Neuronal stem cell (in vitro differentiated cells): ENCODE data around the gene NGB.

Experiments used
- DNase-seq: peaks from one replicate; pipeline ENCODE4 v3.0.0-alpha.2; 2013; ENCODE audit warnings: low spot score
- H2AFZ ChIP-seq: one replicate; pipeline ENCODE4 v1.6.1; 2013; ENCODE audit warnings: mild to moderate bottlenecking, low read length, inconsistent platforms
- H2AK5ac ChIP-seq: 2 replicates; pipeline ENCODE4 v1.6.1; 2013; ENCODE audit warnings: low read depth, mild to moderate bottlenecking, inconsistent platforms, low read length, moderate library complexity, mixed read lengths
- H2BK120ac ChIP-seq: 2 replicates; pipeline ENCODE4 v1.6.1; 2013; ENCODE audit warnings: low read depth, mild to moderate bottlenecking, inconsistent platforms, low read length, moderate library complexity, mixed read lengths
- H2BK12ac ChIP-seq: one replicate; pipeline ENCODE4 v1.6.1; 2013; ENCODE audit warnings: low read length, inconsistent platforms
- H2BK15ac ChIP-seq: 2 replicates; pipeline ENCODE4 v1.6.1; 2013; ENCODE audit warnings: mild to moderate bottlenecking, low read length, inconsistent platforms, mixed read lengths
- H2BK5ac ChIP-seq: one replicate; pipeline ENCODE4 v1.6.1; 2013; ENCODE audit warnings: inconsistent platforms, mild to moderate bottlenecking, low read length, moderate library complexity
- H3K14ac ChIP-seq: one replicate; pipeline ENCODE4 v1.6.1; 2013; ENCODE audit warnings: low read length, inconsistent platforms
- H3K18ac ChIP-seq: 2 replicates; pipeline ENCODE4 v1.6.1; 2013; ENCODE audit warnings: low read length, inconsistent platforms
- H3K23ac ChIP-seq: 2 replicates; pipeline ENCODE4 v1.6.1; 2013; ENCODE audit warnings: low read depth, mild to moderate bottlenecking, mixed read lengths, low read length, inconsistent platforms; ENCODE audit not compliant: poor library complexity
- H3K27ac ChIP-seq: replicated peaks from 3 replicates; pipeline ENCODE4 v1.5.1; 2013; ENCODE audit warnings: low read length, inconsistent platforms
- H3K27me3 ChIP-seq, 3 experiments: 2 replicates each; pipeline ENCODE4 v1.6.1; 2013; ENCODE audit warnings: low read length in 3 of 3, mild to moderate bottlenecking in 2 of 3, inconsistent platforms in 1 of 3, low read depth in 1 of 3, mixed read lengths in 1 of 3, moderate library complexity in 1 of 3; ENCODE audit not compliant: control insufficient read depth in 3 of 3, insufficient read depth in 3 of 3
- H3K36me3 ChIP-seq, 2 donors: replicated peaks in 1 of 2; 2 replicates each; pipeline ENCODE4 v1.6.1; 2013; ENCODE audit warnings: low read length in 2 of 2; ENCODE audit not compliant: control insufficient read depth in 2 of 2, insufficient read depth in 2 of 2
- H3K4ac ChIP-seq: 2 replicates; pipeline ENCODE4 v1.6.1; 2013; ENCODE audit warnings: inconsistent platforms, mild to moderate bottlenecking, low read length, moderate library complexity
- H3K4me1 ChIP-seq, 2 donors: 1 replicate in 1 of 2; 2 replicates in 1 of 2; pipeline ENCODE4 v1.6.1; 2013; ENCODE audit warnings: low read length in 2 of 2, low read depth in 1 of 2; ENCODE audit not compliant: control insufficient read depth in 2 of 2, insufficient read depth in 1 of 2
- H3K4me2 ChIP-seq: one replicate; pipeline ENCODE4 v1.6.1; 2013; ENCODE audit warnings: mild to moderate bottlenecking, low read length, inconsistent platforms; ENCODE audit not compliant: insufficient read depth, poor library complexity, severe bottlenecking
- H3K4me3 ChIP-seq, 2 donors: 2 replicates each; pipeline ENCODE4 v1.5.1; 2013; ENCODE audit warnings: low read length in 2 of 2, mild to moderate bottlenecking in 2 of 2, inconsistent platforms in 1 of 2, moderate library complexity in 1 of 2
- H3K79me1 ChIP-seq: one replicate; pipeline ENCODE4 v1.6.1; 2013; ENCODE audit warnings: low read depth, mild to moderate bottlenecking, inconsistent platforms, low read length, moderate library complexity
- H3K9ac ChIP-seq: one replicate; pipeline ENCODE4 v1.6.1; 2013; ENCODE audit warnings: mild to moderate bottlenecking, low read depth, low read length, inconsistent platforms; ENCODE audit not compliant: poor library complexity
- H3K9me3 ChIP-seq, 2 donors: replicated peaks in 1 of 2; 2 replicates each; pipeline versions ENCODE3 to v1.6.1; 2013; ENCODE audit warnings: low read length in 2 of 2, mild to moderate bottlenecking in 2 of 2, inconsistent platforms in 1 of 2, low read depth in 1 of 2, mixed read lengths in 1 of 2, moderate library complexity in 1 of 2; ENCODE audit not compliant: control insufficient read depth in 2 of 2, insufficient read depth in 1 of 2
- H4K8ac ChIP-seq: one replicate; pipeline ENCODE4 v1.6.1; 2013; ENCODE audit warnings: low read depth, mild to moderate bottlenecking, inconsistent platforms, low read length, moderate library complexity
- H4K91ac ChIP-seq: one replicate; pipeline ENCODE4 v1.6.1; 2013; ENCODE audit warnings: low read length, low read depth, mild to moderate bottlenecking, inconsistent platforms; ENCODE audit not compliant: poor library complexity
- WGBS, 2 donors: extraction: QIAGEN DNeasy Blood & Tissue Kit; methylation state at CpG; one replicate each; pipeline ENCODE4 v1.1.7; 2013; ENCODE audit warnings: missing lambda C conversion rate in 2 of 2, mixed read lengths in 1 of 2; ENCODE audit not compliant: insufficient read length in 2 of 2, insufficient replicate concordance in 1 of 2; ENCODE audit errors: extremely low coverage in 2 of 2; 5-methylcytosine and 5-hydroxymethylcytosine counted together

Gene NGB

DNA sequence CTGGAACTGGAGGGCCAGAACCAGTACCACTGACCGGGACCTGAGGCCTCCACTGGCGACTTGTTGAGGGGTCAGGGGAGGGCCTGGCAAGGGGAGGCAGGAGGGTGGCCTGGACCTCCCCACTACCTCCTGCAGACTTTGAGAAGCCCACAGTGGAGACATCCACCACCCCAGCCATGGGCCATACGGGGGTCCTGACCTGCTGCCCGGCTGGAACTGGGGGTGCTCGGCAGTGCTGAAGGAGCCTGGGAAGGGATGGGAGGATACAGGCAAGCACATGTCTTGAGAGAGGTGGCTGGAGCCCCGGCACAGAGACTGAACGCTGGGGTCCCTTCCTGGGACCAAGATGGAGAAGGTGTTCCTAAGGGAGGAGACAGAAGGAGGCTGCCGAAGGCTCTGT lies 14.3 kb downstream of the NGB start:
- Histone ChIP-seq H3K36me3 (no peaks in the 10 kb centered on the region), H2AK5ac (peak overlapping the region; percentile 51), H2BK120ac (no peak overlapping the region), H3K9ac (no peak overlapping the region), H3K18ac (peak overlapping the region; percentile 39), H3K9me3 (no peaks in the 10 kb centered on the region), H2BK15ac (no peak overlapping the region), H3K4me2 (no peak overlapping the region), H3K4me3 (no peak overlapping the region), H2BK5ac (no peak overlapping the region), H3K23ac (no peak overlapping the region), H3K27me3 (peaks cover 0 to 40% (median 0%) of the 10 kb centered on the region in 3 experiments), H2AFZ (no peak overlapping the region), H4K8ac (no peak overlapping the region), H4K91ac (no peak overlapping the region), H3K14ac (peak overlapping the region; percentile 47), H3K27ac (no peak overlapping the region), H3K4ac (no peak overlapping the region), H3K4me1 (no peaks in the 10 kb centered on the region), H3K79me1 (peaks cover 2% of the 10 kb centered on the region), H2BK12ac (no peak overlapping the region)
- DNase-seq: no peak
- no CpG with 5 or more reads among the region's 8 CpGs for WGBS, 2 donors

DNA sequence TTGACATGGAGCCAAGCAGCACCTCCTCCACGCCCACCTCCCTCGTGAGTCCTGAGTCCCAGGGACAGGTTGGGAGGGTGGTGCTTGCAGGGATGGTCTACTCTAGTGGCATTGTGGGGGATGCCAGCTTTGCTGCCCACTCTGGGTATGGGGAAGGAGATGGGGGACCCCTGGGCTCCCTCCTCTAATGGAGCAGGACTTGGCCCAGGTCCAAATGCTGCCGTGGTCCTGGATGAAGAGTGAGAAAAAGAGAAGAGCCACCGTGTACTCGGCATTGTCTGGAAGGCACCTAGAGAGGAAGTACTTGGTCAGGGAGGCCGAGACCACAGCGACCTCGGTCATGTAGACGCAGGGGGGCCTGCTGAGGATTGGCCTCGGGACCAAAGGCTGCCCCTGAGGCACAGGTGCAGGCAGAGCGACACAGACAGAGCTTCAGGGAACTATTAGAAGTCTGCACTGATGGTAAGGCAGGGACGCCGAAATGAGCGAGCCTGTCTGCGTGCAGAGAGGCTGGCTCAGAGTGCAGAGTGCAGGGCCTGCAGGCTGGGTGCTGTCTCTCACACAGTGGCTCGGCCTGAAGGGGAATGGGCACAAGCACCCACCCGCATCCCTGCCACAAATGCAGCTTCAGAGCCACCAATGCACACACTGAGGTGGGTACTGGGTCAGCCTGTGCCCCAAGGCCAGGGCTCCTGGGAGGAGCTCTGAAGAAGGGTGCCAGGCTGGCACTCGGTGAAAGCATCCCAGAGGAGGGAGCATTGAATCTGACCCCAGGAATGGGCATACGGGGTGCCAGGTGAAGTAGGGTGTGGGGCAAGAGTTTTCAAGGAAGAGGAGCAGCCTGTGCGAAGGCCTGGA lies 17.4 kb downstream of the NGB start:
- H3K4me3 ChIP-seq: no peak overlapping the region
- no peak overlapping the region for H2AFZ ChIP-seq
- H3K18ac ChIP-seq: peak overlapping the region; percentile 44
- H3K4me2 ChIP-seq: no peak overlapping the region
- WGBS, 2 donors: no CpG with 5 or more reads among the region's 20 CpGs
- no peak overlapping the region for H3K4ac ChIP-seq
- H3K14ac ChIP-seq: peak overlapping the region; percentile 63
- H3K9ac ChIP-seq: peak overlapping the region; percentile 17
- no peak overlapping the region for H2AK5ac ChIP-seq
- H4K8ac ChIP-seq: no peak overlapping the region
- no peaks in the 10 kb centered on the region for H3K36me3 ChIP-seq
- peaks cover 0 to 24% (median 0%) of the 10 kb centered on the region in 3 experiments for H3K27me3 ChIP-seq
- DNase-seq: no peak
- no peak overlapping the region for H2BK5ac ChIP-seq
- H3K9me3 ChIP-seq: no peaks in the 10 kb centered on the region
- H2BK12ac ChIP-seq: no peak overlapping the region
- no peak overlapping the region for H4K91ac ChIP-seq
- no peak overlapping the region for H3K27ac ChIP-seq
- H3K23ac ChIP-seq: peak overlapping the region; percentile 43
- no peak overlapping the region for H2BK120ac ChIP-seq
- no peaks in the 10 kb centered on the region for H3K4me1 ChIP-seq
- H2BK15ac ChIP-seq: no peak overlapping the region
- no peaks in the 10 kb centered on the region for H3K79me1 ChIP-seq

DNA sequence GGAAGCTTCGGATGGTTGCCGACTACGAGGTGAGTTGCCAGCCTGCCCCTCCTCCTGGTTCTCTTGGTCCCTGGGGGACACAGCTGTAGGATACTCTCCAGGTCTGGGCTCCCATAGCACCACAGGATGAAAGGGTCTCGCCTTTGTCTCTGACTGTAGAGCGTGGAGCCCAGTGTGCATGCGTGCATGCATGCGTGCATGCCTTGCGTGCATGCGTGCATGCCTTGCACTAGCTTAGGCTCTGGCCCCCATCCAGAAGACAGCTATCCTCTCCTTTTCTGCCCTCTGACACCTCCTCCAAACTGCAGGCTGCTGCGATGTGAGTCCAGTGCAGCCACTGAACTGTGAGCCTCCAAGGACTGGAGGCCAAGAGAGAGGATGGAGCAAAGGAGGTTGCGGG lies 19.1 kb downstream of the NGB start:
- H2BK12ac ChIP-seq: no peak overlapping the region
- no peak overlapping the region for H2AK5ac ChIP-seq
- no peak overlapping the region for H3K9ac ChIP-seq
- WGBS, 2 donors: no CpG with 5 or more reads among the region's 11 CpGs
- H3K9me3 ChIP-seq: no peaks in the 10 kb centered on the region
- no peak overlapping the region for H3K4me2 ChIP-seq
- H3K27me3 ChIP-seq: peaks cover 0 to 15% (median 0%) of the 10 kb centered on the region in 3 experiments
- H3K79me1 ChIP-seq: no peaks in the 10 kb centered on the region
- H3K4me1 ChIP-seq: no peaks in the 10 kb centered on the region
- no peak overlapping the region for H3K4ac ChIP-seq
- H2BK120ac ChIP-seq: no peak overlapping the region
- H3K18ac ChIP-seq: no peak overlapping the region
- no peak overlapping the region for H2BK15ac ChIP-seq
- H2AFZ ChIP-seq: no peak overlapping the region
- no peak for DNase-seq
- H3K4me3 ChIP-seq: no peak overlapping the region
- no peak overlapping the region for H4K91ac ChIP-seq
- no peak overlapping the region for H4K8ac ChIP-seq
- H3K36me3 ChIP-seq: no peaks in the 10 kb centered on the region
- H3K14ac ChIP-seq: no peak overlapping the region
- no peak overlapping the region for H3K27ac ChIP-seq
- no peak overlapping the region for H2BK5ac ChIP-seq
- H3K23ac ChIP-seq: no peak overlapping the region

DNA sequence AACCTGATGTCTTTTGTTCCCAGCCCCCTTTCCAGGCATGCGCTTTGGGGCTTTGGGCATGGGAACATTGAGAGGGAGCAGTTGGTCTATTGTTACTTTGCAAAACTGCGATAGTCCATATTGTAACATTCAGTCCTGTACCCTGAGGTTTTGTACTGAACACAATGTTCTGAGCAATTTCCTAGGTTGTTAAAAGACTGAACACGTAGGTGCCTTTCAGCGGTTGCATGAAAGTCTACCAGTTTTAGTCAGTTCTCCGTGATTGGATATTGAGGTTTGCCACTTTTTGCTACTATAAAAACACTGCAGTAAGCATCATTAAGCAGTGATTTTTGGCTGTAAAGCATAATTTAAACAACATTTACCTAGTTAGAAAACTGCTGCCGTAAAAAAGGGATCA lies 20.1 kb downstream of the NGB start:
- Histone ChIP-seq H2AFZ (no peak overlapping the region), H3K4me1 (no peaks in the 10 kb centered on the region), H3K9me3 (no peaks in the 10 kb centered on the region), H3K9ac (no peak overlapping the region), H3K14ac (no peak overlapping the region), H4K91ac (no peak overlapping the region), H2BK5ac (no peak overlapping the region), H3K4me2 (no peak overlapping the region), H4K8ac (no peak overlapping the region), H3K23ac (no peak overlapping the region), H2BK120ac (no peak overlapping the region), H3K4me3 (no peak overlapping the region), H2BK12ac (no peak overlapping the region), H3K4ac (no peak overlapping the region), H3K27ac (no peak overlapping the region), H3K27me3 (peaks cover 0 to 12% (median 0%) of the 10 kb centered on the region in 3 experiments), H3K79me1 (no peaks in the 10 kb centered on the region), H2BK15ac (no peak overlapping the region), H2AK5ac (no peak overlapping the region), H3K18ac (no peak overlapping the region), H3K36me3 (no peaks in the 10 kb centered on the region)
- WGBS, 2 donors: no CpG with 5 or more reads among the region's 6 CpGs
- no peak for DNase-seq
